ENCODE results near the gene CETN2.
"Not testable (repeated sequence)": the region's sequence is repeated elsewhere in the genome, so short reads cannot be mapped to it uniquely, and the experiment has no call there.

CETN2 gene

GRCh38 chrX:152830312-152831305 lies at the start of gene CETN2, which contains the start of gene NSDHL:
CETN2 (minus strand) TSS chrX:152830757; CDS start chrX:152830710, 47 bp downstream.
NSDHL (plus strand) TSS chrX:152831063; CDS start chrX:152846325, 15,262 bp downstream.
- DNase-seq: peak; percentile 83 to 85

- DNase-seq: no peak
These were observed 48.6 kb upstream of the CETN2 start for GRCh38 chrX:152878976-152879755.

- DNase-seq: no peak
These were observed 46.6 kb upstream of the CETN2 start for GRCh38 chrX:152876931-152877840.

GRCh38 chrX:152873361-152873760 lies 42.8 kb upstream of the CETN2 start:
- no peak for DNase-seq

- no peak for DNase-seq
These were observed 42.0 kb upstream of the CETN2 start for GRCh38 chrX:152872522-152872921.

- DNase-seq: no peak
These were observed 40.7 kb upstream of the CETN2 start for GRCh38 chrX:152871260-152871659.

- peak in 1 of 2 experiments; percentile 2 for DNase-seq
These were observed 39.4 kb upstream of the CETN2 start for GRCh38 chrX:152869972-152870371.

- no peak for DNase-seq
These were observed 35.8 kb upstream of the CETN2 start for GRCh38 chrX:152866386-152866785.

- DNase-seq: no peak
These were observed 34.8 kb upstream of the CETN2 start for GRCh38 chrX:152865232-152865920.

- no peak for DNase-seq
These were observed 31.3 kb upstream of the CETN2 start for GRCh38 chrX:152861826-152862225.

- DNase-seq: no peak
These were observed 30.6 kb upstream of the CETN2 start for GRCh38 chrX:152861116-152861515.

- DNase-seq: no peak
These were observed 23.4 kb upstream of the CETN2 start for GRCh38 chrX:152853986-152854385.

- DNase-seq: no peak
These were observed 19.9 kb upstream of the CETN2 start for GRCh38 chrX:152850465-152850864.

GRCh38 chrX:152847281-152847680 lies 16.7 kb upstream of the CETN2 start:
- DNase-seq: peak; percentile 30 to 44

- DNase-seq: no peak
These were observed 15.2 kb upstream of the CETN2 start for GRCh38 chrX:152845618-152846240.

- no peak for DNase-seq
These were observed 13.7 kb upstream of the CETN2 start for GRCh38 chrX:152844256-152844655.

GRCh38 chrX:152843852-152844251 lies 13.3 kb upstream of the CETN2 start:
- DNase-seq: no peak

GRCh38 chrX:152842772-152843338 lies 12.3 kb upstream of the CETN2 start:
- no peak for DNase-seq

GRCh38 chrX:152835470-152835869 lies 4.9 kb upstream of the CETN2 start:
- not testable (repeated sequence) for DNase-seq

- no peak for DNase-seq
These were observed 2.8 kb upstream of the CETN2 start for GRCh38 chrX:152833378-152833777.

GRCh38 chrX:152832520-152832919 lies 2.0 kb upstream of the CETN2 start:
- no peak for DNase-seq

All from Kasumi-1 (cell line).